ENCODE results near the gene TSPEAR.

TSPEAR gene

GRCh38 chr21:44730951-44731579, 19.7 kb upstream of the TSPEAR start:
- TF ChIP-seq, protein P1, sequence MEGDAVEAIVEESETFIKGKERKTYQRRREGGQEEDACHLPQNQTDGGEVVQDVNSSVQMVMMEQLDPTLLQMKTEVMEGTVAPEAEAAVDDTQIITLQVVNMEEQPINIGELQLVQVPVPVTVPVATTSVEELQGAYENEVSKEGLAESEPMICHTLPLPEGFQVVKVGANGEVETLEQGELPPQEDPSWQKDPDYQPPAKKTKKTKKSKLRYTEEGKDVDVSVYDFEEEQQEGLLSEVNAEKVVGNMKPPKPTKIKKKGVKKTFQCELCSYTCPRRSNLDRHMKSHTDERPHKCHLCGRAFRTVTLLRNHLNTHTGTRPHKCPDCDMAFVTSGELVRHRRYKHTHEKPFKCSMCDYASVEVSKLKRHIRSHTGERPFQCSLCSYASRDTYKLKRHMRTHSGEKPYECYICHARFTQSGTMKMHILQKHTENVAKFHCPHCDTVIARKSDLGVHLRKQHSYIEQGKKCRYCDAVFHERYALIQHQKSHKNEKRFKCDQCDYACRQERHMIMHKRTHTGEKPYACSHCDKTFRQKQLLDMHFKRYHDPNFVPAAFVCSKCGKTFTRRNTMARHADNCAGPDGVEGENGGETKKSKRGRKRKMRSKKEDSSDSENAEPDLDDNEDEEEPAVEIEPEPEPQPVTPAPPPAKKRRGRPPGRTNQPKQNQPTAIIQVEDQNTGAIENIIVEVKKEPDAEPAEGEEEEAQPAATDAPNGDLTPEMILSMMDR (IDR thresholded peaks at IDR 0.05; ENCODE audit: low read depth, low read length, poor library complexity, severe bottlenecking) = no peak
- TF ChIP-seq EZH2phosphoT487 (IDR thresholded peaks at IDR 0.05; ENCODE audit: borderline replicate concordance, low read length) = no peak
- Histone ChIP-seq H3K4me1 (ENCODE audit: control insufficient read depth, low read length) (no peaks in the 10 kb centered on the region), H3F3A (ENCODE audit: control insufficient read depth, insufficient read depth) (no peaks in the 10 kb centered on the region), H4K20me1 (ENCODE audit: control insufficient read depth, insufficient read depth, low read depth, low read length) (no peaks in the 10 kb centered on the region), H3K36me3 (ENCODE audit: control insufficient read depth, low read length) (no peaks in the 10 kb centered on the region), H3K27me3 (ENCODE audit: control insufficient read depth, low read length) (no peaks in the 10 kb centered on the region), H3K9me3 (ENCODE audit: control insufficient read depth, insufficient read depth, low read length) (no peaks in the 10 kb centered on the region), H3K79me2 (ENCODE audit: control insufficient read depth, low read length) (no peaks in the 10 kb centered on the region), H3K4me2 (ENCODE audit: low read length) (no peak overlapping the region), H3K4me3 (ENCODE audit: low read length) (no peak overlapping the region), H3K27ac (ENCODE audit: low read depth, low read length) (no peak overlapping the region), H3K9me2 (replicated peaks; ENCODE audit: control insufficient read depth, low read length) (no peaks in the 10 kb centered on the region)

GRCh38 chr21:44730028-44730395, 18.6 kb upstream of the TSPEAR start:
- H3K4me3 ChIP-seq (ENCODE audit: low read length) = no peak overlapping the region
- TF ChIP-seq, protein P1 (IDR thresholded peaks at IDR 0.05; ENCODE audit: low read depth, low read length, poor library complexity, severe bottlenecking) = no peak
- TF ChIP-seq EZH2phosphoT487 (IDR thresholded peaks at IDR 0.05; ENCODE audit: borderline replicate concordance, low read length) = no peak
- no peaks in the 10 kb centered on the region for H3K4me1 ChIP-seq (ENCODE audit: control insufficient read depth, low read length)
- H3K4me2 ChIP-seq (ENCODE audit: low read length) = no peak overlapping the region
- H3K27me3 ChIP-seq (ENCODE audit: control insufficient read depth, low read length) = no peaks in the 10 kb centered on the region
- H3K36me3 ChIP-seq (ENCODE audit: control insufficient read depth, low read length) = no peaks in the 10 kb centered on the region
- no peaks in the 10 kb centered on the region for H3K79me2 ChIP-seq (ENCODE audit: control insufficient read depth, low read length)
- H3K9me2 ChIP-seq (replicated peaks; ENCODE audit: control insufficient read depth, low read length) = no peaks in the 10 kb centered on the region
- no peak overlapping the region for H3K27ac ChIP-seq (ENCODE audit: low read depth, low read length)
- no peaks in the 10 kb centered on the region for H3F3A ChIP-seq (ENCODE audit: control insufficient read depth, insufficient read depth)
- no peaks in the 10 kb centered on the region for H3K9me3 ChIP-seq (ENCODE audit: control insufficient read depth, insufficient read depth, low read length)
- no peaks in the 10 kb centered on the region for H4K20me1 ChIP-seq (ENCODE audit: control insufficient read depth, insufficient read depth, low read depth, low read length)

- Histone ChIP-seq H3K4me2 (ENCODE audit: low read length) (no peak overlapping the region), H3K27ac (ENCODE audit: low read depth, low read length) (no peak overlapping the region), H3K9me2 (replicated peaks; ENCODE audit: control insufficient read depth, low read length) (no peaks in the 10 kb centered on the region), H3K4me1 (ENCODE audit: control insufficient read depth, low read length) (no peaks in the 10 kb centered on the region), H3K36me3 (ENCODE audit: control insufficient read depth, low read length) (no peaks in the 10 kb centered on the region), H4K20me1 (ENCODE audit: control insufficient read depth, insufficient read depth, low read depth, low read length) (no peaks in the 10 kb centered on the region), H3K4me3 (ENCODE audit: low read length) (no peak overlapping the region), H3K27me3 (ENCODE audit: control insufficient read depth, low read length) (no peaks in the 10 kb centered on the region), H3F3A (ENCODE audit: control insufficient read depth, insufficient read depth) (no peaks in the 10 kb centered on the region), H3K9me3 (ENCODE audit: control insufficient read depth, insufficient read depth, low read length) (no peaks in the 10 kb centered on the region), H3K79me2 (ENCODE audit: control insufficient read depth, low read length) (no peaks in the 10 kb centered on the region)
- TF ChIP-seq, protein P1 (IDR thresholded peaks at IDR 0.05; ENCODE audit: low read depth, low read length, poor library complexity, severe bottlenecking) = no peak
- TF ChIP-seq EZH2phosphoT487 (IDR thresholded peaks at IDR 0.05; ENCODE audit: borderline replicate concordance, low read length) = no peak
These were observed 18.1 kb upstream of the TSPEAR start for GRCh38 chr21:44729336-44730027.

Measured in DOHH2 (cell line).